GM23338 (cell line): ENCODE data around the gene PHLDB1. TPM values are rescaled to one million over a fixed set of nuclear protein-coding genes. Genes with fewer than 3 reads are reported as not detected.

Experiments used
- ATAC-seq: fragments of 200-7000 bp; cut with Tn5 transposase; 3 replicates; pipeline ENCODE4 v1.9.1; 2020
- DNase-seq: peaks from one replicate; pipeline ENCODE4 v3.0.0-alpha.2; 2015; ENCODE audit warnings: low spot score
- H2AFZ ChIP-seq: fragments of 200-600 bp; sonication (generic); 2 replicates; pipeline ENCODE4 v1.8.0; 2016; ENCODE audit warnings: antibody characterized with exemption, mild to moderate bottlenecking, moderate library complexity
- H3F3A ChIP-seq: fragments of 200-600 bp; sonication (generic); replicated peaks from 2 replicates; pipeline ENCODE4 v1.8.0; 2017; ENCODE audit warnings: antibody characterized with exemption, mixed run types, low read depth
- H3K27ac ChIP-seq: fragments of 200-600 bp; sonication (generic); 2 replicates; pipeline ENCODE4 v1.6.1; 2016; ENCODE audit warnings: low read depth
- H3K27me3 ChIP-seq: fragments of 200-600 bp; sonication (generic); 2 replicates; pipeline ENCODE4 v1.8.0; 2016; ENCODE audit warnings: mild to moderate bottlenecking, mixed run types, moderate library complexity; ENCODE audit not compliant: insufficient read depth
- H3K36me3 ChIP-seq: fragments of 200-600 bp; sonication (generic); 2 replicates; pipeline ENCODE4 v1.8.0; 2016; ENCODE audit warnings: mild to moderate bottlenecking; ENCODE audit not compliant: insufficient read depth
- H3K4me1 ChIP-seq: fragments of 200-600 bp; sonication (generic); 2 replicates; pipeline ENCODE4 v1.8.0; 2016; ENCODE audit warnings: mild to moderate bottlenecking, moderate library complexity; ENCODE audit not compliant: insufficient read depth
- H3K4me2 ChIP-seq: fragments of 200-600 bp; sonication (generic); 2 replicates; pipeline ENCODE4 v1.7.1; 2017; ENCODE audit warnings: mixed run types
- H3K4me3 ChIP-seq: fragments of 200-600 bp; sonication (generic); 2 replicates; pipeline ENCODE4 v1.6.1; 2016; ENCODE audit warnings: mixed run types
- H3K79me2 ChIP-seq: fragments of 200-600 bp; sonication (generic); replicated peaks from 2 replicates; pipeline ENCODE4 v1.8.0; 2017; ENCODE audit warnings: mild to moderate bottlenecking; ENCODE audit not compliant: insufficient read depth
- H3K9me2 ChIP-seq: fragments of 200-600 bp; sonication (generic); 2 replicates; pipeline ENCODE4 v1.8.0; 2017; ENCODE audit not compliant: insufficient read depth
- H4K20me1 ChIP-seq: fragments of 200-600 bp; sonication (generic); replicated peaks from 2 replicates; pipeline ENCODE4 v1.8.0; 2017; ENCODE audit warnings: mild to moderate bottlenecking; ENCODE audit not compliant: insufficient read depth
- H3K27ac Mint-ChIP-seq: 2 replicates; pipeline ENCODE4 v1.8.0; 2020; ENCODE audit warnings: inconsistent platforms, mild to moderate bottlenecking, moderate library complexity, mixed read lengths
- H3K27me3 Mint-ChIP-seq: 3 replicates; pipeline ENCODE4 v1.8.0; 2022; ENCODE audit warnings: low read depth, mild to moderate bottlenecking, moderate library complexity, mixed read lengths, inconsistent platforms; ENCODE audit not compliant: insufficient read depth, poor library complexity
- H3K36me3 Mint-ChIP-seq: 3 replicates; pipeline ENCODE4 v1.8.0; 2021; ENCODE audit warnings: low read depth, mild to moderate bottlenecking, inconsistent platforms, moderate library complexity, mixed read lengths
- H3K4me1 Mint-ChIP-seq: 3 replicates; pipeline ENCODE4 v1.8.0; 2020; ENCODE audit warnings: mild to moderate bottlenecking, inconsistent platforms, mixed read lengths
- H3K4me3 Mint-ChIP-seq: 3 replicates; pipeline ENCODE4 v1.8.0; 2021; ENCODE audit warnings: moderate library complexity, mild to moderate bottlenecking, inconsistent platforms, mixed read lengths
- H3K9me3 Mint-ChIP-seq: 3 replicates; pipeline ENCODE4 v1.8.0; 2020; ENCODE audit warnings: moderate library complexity, mild to moderate bottlenecking, inconsistent platforms, mixed read lengths
- CTCF ChIP-seq, 2 experiments: fragments of 200-600 bp in 1 of 2; sonication (generic) in 1 of 2; conservative IDR thresholded peaks; 2 replicates each; pipeline versions ENCODE4 v1.5.1 to v1.6.1; 2016 to 2017; ENCODE audit warnings: antibody characterized with exemption in 2 of 2, low read depth in 2 of 2, mild to moderate bottlenecking in 2 of 2, moderate library complexity in 1 of 2
- EZH2phosphoT487 ChIP-seq: fragments of 200-600 bp; sonication (generic); IDR thresholded peaks from one replicate; pipeline ENCODE4 v1.8.1; 2018; ENCODE audit warnings: antibody characterized with exemption; ENCODE audit not compliant: unreplicated experiment
- JUNB ChIP-seq: IDR thresholded peaks from one replicate; pipeline ENCODE4 v1.6.1; 2016; ENCODE audit warnings: antibody characterized with exemption; ENCODE audit not compliant: unreplicated experiment
- REST ChIP-seq: IDR thresholded peaks from one replicate; pipeline ENCODE4 v1.6.1; 2018; ENCODE audit warnings: antibody characterized with exemption; ENCODE audit not compliant: unreplicated experiment
- ZNF114 ChIP-seq: fragments of 250-450 bp; sonication (Bioruptor Pico); IDR thresholded peaks from 2 replicates; pipeline ENCODE4 v1.5.0; 2020; ENCODE audit warnings: mild to moderate bottlenecking, moderate library complexity
- ZNF331 ChIP-seq: fragments of 250-450 bp; sonication (Bioruptor Pico); IDR thresholded peaks from 2 replicates; pipeline ENCODE4 v1.5.0; 2020; ENCODE audit warnings: low read depth, mild to moderate bottlenecking, moderate library complexity
- polyA plus RNA-seq: library from polyadenylated mRNA; unstranded; fragments of >200 nt; fragmentation: Nextera tagmentation; extraction: Ambion mirVana; gene quantifications from 2 replicates; pipeline ENCODE4 v1.2.1, GENCODE V29; 2016
- total RNA-seq: library from RNA; depleted of rRNA; stranded (reverse); fragments of >200 nt; shearing (Covaris generic); gene quantifications from 2 replicates; pipeline ENCODE4 v1.2.3, GENCODE V29; 2014

Gene PHLDB1
- total and polyA plus RNA-seq, 2 experiments from 2014 or later = 46.0 to 85.2 TPM

GRCh38 chr11:118627566-118627965, 20.2 kb downstream of the PHLDB1 start:
- H3K4me1 Mint-ChIP-seq = peaks cover 16% of the 10 kb centered on the region
- H3K9me3 Mint-ChIP-seq = no peaks in the 10 kb centered on the region
- H3K4me3 ChIP-seq = no peak overlapping the region
- no peaks in the 10 kb centered on the region for H3K27me3 ChIP-seq
- DNase-seq = no peak
- H3K4me2 ChIP-seq = no peak overlapping the region
- H3F3A ChIP-seq = no peaks in the 10 kb centered on the region
- no peak overlapping the region for H3K4me3 Mint-ChIP-seq
- no peak for TF ChIP-seq CTCF (conservative IDR thresholded peaks at IDR 0.05; ENCODE audit: low read depth in 2 of 2)
- TF ChIP-seq ZNF331 = no peak
- TF ChIP-seq ZNF114 (CRISPR knock-in tag) = no peak
- no peak for TF ChIP-seq JUNB
- no peak for TF ChIP-seq REST
- ATAC-seq = no peak
- no peaks in the 10 kb centered on the region for H3K9me2 ChIP-seq
- H3K79me2 ChIP-seq = peaks cover 17% of the 10 kb centered on the region
- peaks cover 42% of the 10 kb centered on the region for H3K36me3 Mint-ChIP-seq
- H2AFZ ChIP-seq = no peak overlapping the region
- H3K36me3 ChIP-seq = peaks cover 10% of the 10 kb centered on the region; the same call in 1 of the 2 replicates
- peaks cover 11% of the 10 kb centered on the region for H3K27me3 Mint-ChIP-seq
- peaks cover 5% of the 10 kb centered on the region for H3K4me1 ChIP-seq
- H3K27ac ChIP-seq = no peak overlapping the region
- H3K27ac Mint-ChIP-seq = no peak overlapping the region
- peaks cover 7% of the 10 kb centered on the region for H4K20me1 ChIP-seq

GRCh38 chr11:118628031-118628430, 20.6 kb downstream of the PHLDB1 start:
- no peak for TF ChIP-seq EZH2phosphoT487
- H3K9me3 Mint-ChIP-seq = no peaks in the 10 kb centered on the region
- no peak overlapping the region for H3K27ac Mint-ChIP-seq
- Histone ChIP-seq H2AFZ (no peak overlapping the region), H3F3A (no peaks in the 10 kb centered on the region), H3K9me2 (no peaks in the 10 kb centered on the region), H3K27ac (no peak overlapping the region), H3K4me3 (no peak overlapping the region), H3K27me3 (no peaks in the 10 kb centered on the region), H3K36me3 (peaks cover 10% of the 10 kb centered on the region; the same call in 1 of the 2 replicates), H4K20me1 (peaks cover 6% of the 10 kb centered on the region), H3K4me2 (no peak overlapping the region), H3K4me1 (0 out of 2 replicates have a peak, but pooled peaks cover under 1% of the 10 kb centered on the region), H3K79me2 (peaks cover 13% of the 10 kb centered on the region)
- peaks cover 46% of the 10 kb centered on the region for H3K36me3 Mint-ChIP-seq
- H3K27me3 Mint-ChIP-seq = peaks cover 9% of the 10 kb centered on the region
- H3K4me3 Mint-ChIP-seq = no peak overlapping the region
- ATAC-seq (no peak), DNase-seq (no peak)
- H3K4me1 Mint-ChIP-seq = peaks cover 11% of the 10 kb centered on the region
